Heart left ventricle (tissue), 13 donors: ENCODE results near the gene OCEL1.

Source experiments
- POLR2A ChIP-seq, 2 donors: fragments of 450-650 bp; IDR thresholded peaks; one replicate each; pipeline ENCODE4 v1.6.1; 2017; ENCODE audit warnings: antibody characterized with exemption in 2 of 2, mild to moderate bottlenecking in 2 of 2, moderate library complexity in 2 of 2
- TF ChIP-seq, protein P1 (sequence below), 12 donors: fragments of 200-600 bp; sonication (generic) in 4 of 12; IDR thresholded peaks; one replicate each; pipeline versions ENCODE4 v1.5.0 to v1.8.0; 2018 to 2022; ENCODE audit warnings: antibody characterized with exemption in 12 of 12, mild to moderate bottlenecking in 5 of 12
- donor health status: ischemic (EF 13 %, LVEDD 7.1; RV severe dilation, severe dysfunction).
- donor health status: DM: no; HTN: yes; CAD: no.
- donor health status: DM: no; HTN: no; CAD: no.
- donor health status: ischemic (EF 25% LVEDD 6.9; RV normal size, moderate dysfunction).
- donor health status: ischemic (EF 25% LVEDD 5.7; RV mildly dilated, moderate dysfunction).
- donor health status: ischemic (EF 35%, LVEDD 5.7; RV mildly dilated, moderate dysfunction).
- donor health status: nonischemic (EF 11% LVEDD 7.7; RV severe dilation, severe dysfunction).
- donor health status: DM: yes; HTN: yes; CAD: no.
- donor health status: PGD.
- donor health status: ischemic (EF 29% LVEDD 5.4; RV normal size, mild dysfunction).
- donor health status: nonischemic (EF 23%, LVEDD 6.1; RV moderate dilation, normal function).

DNA sequence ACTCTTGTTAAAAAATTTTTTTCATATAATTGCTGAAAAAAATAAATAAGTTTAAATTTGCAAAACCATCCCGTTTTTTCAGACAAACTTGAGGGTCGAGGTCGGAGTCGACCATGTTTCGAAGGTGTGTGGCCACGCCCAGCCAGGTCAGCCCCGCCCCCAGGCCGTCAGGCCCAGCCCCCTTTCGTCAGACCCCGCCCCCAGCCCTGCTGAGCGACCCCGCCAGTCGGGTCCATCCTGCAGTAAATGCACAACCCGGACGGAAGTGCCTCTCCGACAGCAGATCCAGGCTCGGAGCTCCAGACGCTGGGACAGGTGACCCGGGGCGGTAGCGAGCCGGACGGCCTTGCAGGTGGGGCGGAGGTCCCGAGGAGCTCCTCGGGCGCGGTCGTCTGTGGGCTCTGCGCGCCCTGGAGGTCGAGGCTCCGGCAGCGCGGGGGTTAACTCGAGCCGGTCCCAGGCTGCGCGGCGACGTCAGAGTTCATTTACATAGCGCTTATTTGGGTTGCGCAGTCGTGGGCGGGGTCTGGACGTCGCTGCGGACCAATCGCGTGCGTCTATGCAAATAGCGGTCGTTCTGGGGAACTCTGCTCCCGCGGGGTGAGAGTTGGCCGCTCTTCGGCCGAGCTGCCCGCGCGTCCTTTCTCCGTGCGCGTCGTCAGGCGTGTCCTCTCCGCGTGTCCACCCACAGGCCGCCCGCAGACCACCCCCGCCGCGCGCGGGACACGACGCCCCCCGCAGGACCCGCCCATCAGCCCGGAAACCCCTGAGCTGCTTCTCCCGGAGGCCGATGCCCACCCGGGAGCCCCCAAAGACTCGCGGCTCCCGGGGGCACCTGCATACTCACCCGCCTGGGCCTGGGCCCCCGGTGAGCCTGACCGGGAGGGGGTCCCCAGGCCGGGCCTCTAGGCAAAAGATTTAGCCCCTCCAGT lies at the start of gene OCEL1:
- TF ChIP-seq, protein P1, sequence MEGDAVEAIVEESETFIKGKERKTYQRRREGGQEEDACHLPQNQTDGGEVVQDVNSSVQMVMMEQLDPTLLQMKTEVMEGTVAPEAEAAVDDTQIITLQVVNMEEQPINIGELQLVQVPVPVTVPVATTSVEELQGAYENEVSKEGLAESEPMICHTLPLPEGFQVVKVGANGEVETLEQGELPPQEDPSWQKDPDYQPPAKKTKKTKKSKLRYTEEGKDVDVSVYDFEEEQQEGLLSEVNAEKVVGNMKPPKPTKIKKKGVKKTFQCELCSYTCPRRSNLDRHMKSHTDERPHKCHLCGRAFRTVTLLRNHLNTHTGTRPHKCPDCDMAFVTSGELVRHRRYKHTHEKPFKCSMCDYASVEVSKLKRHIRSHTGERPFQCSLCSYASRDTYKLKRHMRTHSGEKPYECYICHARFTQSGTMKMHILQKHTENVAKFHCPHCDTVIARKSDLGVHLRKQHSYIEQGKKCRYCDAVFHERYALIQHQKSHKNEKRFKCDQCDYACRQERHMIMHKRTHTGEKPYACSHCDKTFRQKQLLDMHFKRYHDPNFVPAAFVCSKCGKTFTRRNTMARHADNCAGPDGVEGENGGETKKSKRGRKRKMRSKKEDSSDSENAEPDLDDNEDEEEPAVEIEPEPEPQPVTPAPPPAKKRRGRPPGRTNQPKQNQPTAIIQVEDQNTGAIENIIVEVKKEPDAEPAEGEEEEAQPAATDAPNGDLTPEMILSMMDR (IDR thresholded peaks at IDR 0.05), result peak in 1 of 12 donors; percentile 8
- TF ChIP-seq POLR2A (IDR thresholded peaks at IDR 0.05), result peak in 1 of 2 donors; percentile 91
